Esophagus muscularis mucosa (tissue), 4 donors: ENCODE results near the gene MAST4. TPM values are rescaled to one million over a fixed set of nuclear protein-coding genes. Genes with fewer than 3 reads are reported as not detected.
A peak's percentile ranks its signal among the peaks of the same experiment; 100 is the strongest.

Experiments used
- DNase-seq: peaks from one replicate; pipeline ENCODE4 v3.0.0-alpha.2; 2017; ENCODE audit errors: extremely low spot score
- H3K27ac ChIP-seq, 4 donors: fragments of 200-600 bp; sonication (generic); replicated peaks in 1 of 4; 1 replicate in 3 of 4; 2 replicates in 1 of 4; pipeline ENCODE4 v1.5.1; 2016 to 2019; ENCODE audit warnings: mild to moderate bottlenecking in 1 of 4
- H3K27me3 ChIP-seq, 4 donors: fragments of 200-600 bp; sonication (generic); one replicate each; pipeline versions ENCODE4 v1.5.1 to v1.6.0; 2016 to 2019
- H3K36me3 ChIP-seq, 4 donors: fragments of 200-600 bp; sonication (generic); one replicate each; pipeline ENCODE4 v1.5.1; 2016 to 2019
- H3K4me1 ChIP-seq, 4 donors: fragments of 200-600 bp; sonication (generic); one replicate each; pipeline ENCODE4 v1.5.1; 2016 to 2019
- H3K4me3 ChIP-seq, 4 donors: fragments of 200-600 bp; sonication (generic); 1 replicate in 2 of 4; 2 replicates in 2 of 4; pipeline ENCODE4 v1.5.1; 2016 to 2019; ENCODE audit warnings: mild to moderate bottlenecking in 4 of 4, moderate library complexity in 1 of 4
- H3K9me3 ChIP-seq, 4 donors: fragments of 200-600 bp; sonication (generic); 1 replicate in 3 of 4; 2 replicates in 1 of 4; pipeline ENCODE4 v1.5.1; 2016 to 2019
- CTCF ChIP-seq, 3 experiments: fragments of 200-600 bp in 2 of 3; fragments of 450-650 bp in 1 of 3; sonication (generic) in 2 of 3; IDR thresholded peaks; one replicate each; pipeline ENCODE4 v1.5.1; 2017 to 2019; ENCODE audit warnings: antibody characterized with exemption in 3 of 3, mild to moderate bottlenecking in 2 of 3, moderate library complexity in 1 of 3
- EP300 ChIP-seq: sonication (generic); formaldehyde crosslinking; IDR thresholded peaks from one replicate; pipeline ENCODE4 v1.6.1; 2017; ENCODE audit warnings: antibody characterized with exemption
- POLR2A ChIP-seq: fragments of 450-650 bp; IDR thresholded peaks from one replicate; pipeline ENCODE4 v1.6.1; 2017; ENCODE audit warnings: antibody characterized with exemption, moderate library complexity, mild to moderate bottlenecking, low read depth
- POLR2AphosphoS5 ChIP-seq, 2 donors: sonication (generic); formaldehyde crosslinking; IDR thresholded peaks; one replicate each; pipeline ENCODE4 v1.6.1; 2017; ENCODE audit warnings: antibody characterized with exemption in 2 of 2
- WGBS: methylation state at CpG from one replicate; pipeline ENCODE4 v1.1.5; 2018; 5-methylcytosine and 5-hydroxymethylcytosine counted together
- intact Hi-C: fragments of 100-400 bp; cut with DNase I; formaldehyde crosslinking; loops from one replicate; pipeline ENCODE4 v1.15.1; 2023
- total RNA-seq, 4 donors: library from RNA; depleted of rRNA; stranded (reverse); fragments of >200 nt; gene quantifications; one replicate each; pipeline versions ENCODE4 v1.1.0 to v1.2.1, GENCODE V29; 2016

Gene MAST4
- total RNA-seq, 4 donors from 2014 or later: 26.2 to 39.7 (median 35.8) TPM

- intact Hi-C loops: no loop called here
- TF ChIP-seq POLR2AphosphoS5 (IDR thresholded peaks at IDR 0.05): peak; percentile 45 to 66
- no peak for TF ChIP-seq CTCF (IDR thresholded peaks at IDR 0.05)
- H3K27ac ChIP-seq: peak overlapping the region in 1 of 4 donors; percentile 44
- no peaks in the 10 kb centered on the region for H3K9me3 ChIP-seq
- DNase-seq: no peak
- H3K36me3 ChIP-seq: no peaks in the 10 kb centered on the region
- H3K4me1 ChIP-seq: peaks cover 9 to 18% (median 16%) of the 10 kb centered on the region in 4 donors
- under 1% methylated on average over 21 of the region's 21 CpGs for WGBS
- peak overlapping the region; percentile 41 to 56 (median 49) for H3K4me3 ChIP-seq
- H3K27me3 ChIP-seq: no peaks in the 10 kb centered on the region
Observed at GRCh38 chr5:66828548-66829357, 232.6 kb downstream of the MAST4 start.

GRCh38 chr5:66829358-66829674 lies 233.1 kb downstream of the MAST4 start:
- DNase-seq: no peak
- Histone ChIP-seq H3K27me3 (peaks cover 0 to 2% (median 0%) of the 10 kb centered on the region in 4 donors), H3K36me3 (no peaks in the 10 kb centered on the region), H3K9me3 (no peaks in the 10 kb centered on the region), H3K27ac (peak overlapping the region in 1 of 4 donors; percentile 44), H3K4me1 (peaks cover 9 to 18% (median 16%) of the 10 kb centered on the region in 4 donors), H3K4me3 (peak overlapping the region; percentile 41 to 56 (median 49))
- intact Hi-C loops: no loop called here
- TF ChIP-seq POLR2AphosphoS5 (IDR thresholded peaks at IDR 0.05) (no peak), EP300 (no peak), POLR2A (no peak), CTCF (IDR thresholded peaks at IDR 0.05) (no peak)

GRCh38 chr5:66829826-66830225 lies 233.6 kb downstream of the MAST4 start:
- no peak overlapping the region for H3K4me3 ChIP-seq
- no peaks in the 10 kb centered on the region for H3K9me3 ChIP-seq
- H3K4me1 ChIP-seq: peaks cover 9 to 22% (median 16%) of the 10 kb centered on the region in 4 donors
- WGBS: 45% methylated on average over 2 of the region's 2 CpGs
- TF ChIP-seq POLR2A (no peak), CTCF (IDR thresholded peaks at IDR 0.05) (no peak), EP300 (no peak), POLR2AphosphoS5 (IDR thresholded peaks at IDR 0.05) (no peak)
- no peak for DNase-seq
- H3K27ac ChIP-seq: no peak overlapping the region
- peaks cover 0 to 7% (median 0%) of the 10 kb centered on the region in 4 donors for H3K27me3 ChIP-seq
- no peaks in the 10 kb centered on the region for H3K36me3 ChIP-seq
- intact Hi-C loops: no loop called here

GRCh38 chr5:66830636-66831035 lies 234.4 kb downstream of the MAST4 start:
- no peaks in the 10 kb centered on the region for H3K9me3 ChIP-seq
- TF ChIP-seq EP300 (no peak), POLR2AphosphoS5 (IDR thresholded peaks at IDR 0.05) (no peak), CTCF (IDR thresholded peaks at IDR 0.05) (no peak), POLR2A (no peak)
- WGBS: 53% methylated on average over 1 of the region's 1 CpG
- no peaks in the 10 kb centered on the region for H3K36me3 ChIP-seq
- DNase-seq: no peak
- peaks cover 9 to 23% (median 16%) of the 10 kb centered on the region in 4 donors for H3K4me1 ChIP-seq
- H3K27me3 ChIP-seq: peaks cover 0 to 7% (median 0%) of the 10 kb centered on the region in 4 donors
- no peak overlapping the region for H3K27ac ChIP-seq
- H3K4me3 ChIP-seq: no peak overlapping the region
- intact Hi-C loops: no loop called here
